HCT116 (cell line): ENCODE measurements around the gene URI1. TPM values are rescaled to one million over a fixed set of nuclear protein-coding genes. Genes with fewer than 3 reads are reported as not detected.

Experiments used
- ATAC-seq: fragments of 200-7000 bp; cut with Tn5 transposase; 2 replicates; pipeline ENCODE4 v1.9.1; 2020; ENCODE audit warnings: mild to moderate bottlenecking, moderate library complexity
- BruUV-seq: library from RNA; stranded (reverse); fragments of 400-500 nt; replicated peaks from 2 replicates; lab custom pipeline; 2021; lab: Mats Ljungman, UMichigan
- CTCF ChIA-PET: fragments of 300-600 bp; sonication (Branson Sonifier 250); formaldehyde crosslinking; loops from one replicate; lab custom pipeline; 2021; ENCODE audit warnings: antibody characterized with exemption; lab: Charles Lee
- POLR2A ChIA-PET: fragments of 300-600, 350-600 bp; sonication (Branson Sonifier 250); formaldehyde crosslinking; loops from one replicate; lab custom pipeline; 2021; ENCODE audit warnings: antibody characterized with exemption; lab: Charles Lee
- RAD21 ChIA-PET, 2 experiments: fragments of 300-600 bp; sonication (Branson Sonifier 250); formaldehyde crosslinking; loops; one replicate each; lab custom pipeline; 2023; ENCODE audit warnings: low total read pairs in 2 of 2; ENCODE audit not compliant: uncharacterized antibody in 2 of 2, unreplicated experiment in 2 of 2, low non-redundant PET in 1 of 2; lab: Charles Lee
- DNase-seq: peaks from one replicate; pipeline ENCODE4 v3.0.0-alpha.2; 2010; ENCODE audit warnings: low read depth, low spot score
- H2AFZ ChIP-seq: fragments of 200-600 bp; shearing (Covaris generic), sonication (generic); 2 replicates; pipeline ENCODE4 v1.6.1; 2017; ENCODE audit warnings: low read depth, mixed run types, mixed read lengths, antibody characterized with exemption, low read length; ENCODE audit not compliant: poor library complexity, severe bottlenecking
- H3K27ac ChIP-seq: 2 replicates; pipeline ENCODE4 v1.5.1; 2012; ENCODE audit warnings: low read depth, low read length
- H3K27me3 ChIP-seq: fragments of 200-600 bp; sonication (generic); 2 replicates; pipeline ENCODE4 v1.6.1; 2016; ENCODE audit warnings: mixed run types, low read length, mixed read lengths; ENCODE audit not compliant: insufficient read depth
- H3K36me3 ChIP-seq, 2 experiments: fragments of 200-500 bp in 1 of 2; fragments of 200-600 bp in 1 of 2; sonication (Bioruptor generic) in 1 of 2; sonication (generic) in 1 of 2; 2 replicates each; pipeline versions ENCODE4 v1.5.1 to v1.6.1; 2014 to 2016; ENCODE audit warnings: low read length in 2 of 2, inconsistent platforms in 1 of 2, mixed read lengths in 1 of 2, mixed run types in 1 of 2; ENCODE audit not compliant: insufficient read depth in 2 of 2, control insufficient read depth in 1 of 2
- H3K4me1 ChIP-seq, 2 experiments: fragments of 200-600 bp in 1 of 2; sonication (generic) in 1 of 2; 2 replicates each; pipeline versions ENCODE4 v1.5.1 to v1.6.1; 2012 to 2017; ENCODE audit warnings: low read length in 2 of 2, inconsistent platforms in 1 of 2, mild to moderate bottlenecking in 1 of 2, mixed read lengths in 1 of 2, mixed run types in 1 of 2, moderate library complexity in 1 of 2; ENCODE audit not compliant: insufficient read depth in 2 of 2, control insufficient read depth in 1 of 2
- H3K4me2 ChIP-seq: fragments of 200-600 bp; sonication (generic); 2 replicates; pipeline ENCODE4 v1.6.1; 2017; ENCODE audit warnings: mixed run types, low read length, mixed read lengths
- H3K4me3 ChIP-seq, 2 experiments: fragments of 200-600 bp in 1 of 2; sonication (generic) in 1 of 2; replicated peaks in 1 of 2; 2 replicates each; pipeline ENCODE4 v1.5.1; 2011 to 2016; ENCODE audit warnings: low read length in 2 of 2, control low read depth in 1 of 2, low read depth in 1 of 2, mild to moderate bottlenecking in 1 of 2, mixed read lengths in 1 of 2, mixed run types in 1 of 2
- H3K79me2 ChIP-seq: fragments of 200-600 bp; sonication (generic); 2 replicates; pipeline ENCODE4 v1.6.1; 2017; ENCODE audit warnings: mild to moderate bottlenecking, mixed run types, low read length, moderate library complexity, mixed read lengths; ENCODE audit not compliant: insufficient read depth
- H3K9ac ChIP-seq: fragments of 200-600 bp; sonication (generic); 2 replicates; pipeline ENCODE4 v1.6.1; 2016; ENCODE audit warnings: low read length, mixed read lengths
- H3K9me2 ChIP-seq: fragments of 200-600 bp; sonication (generic), shearing (Covaris generic); 2 replicates; pipeline ENCODE4 v1.6.1; 2017; ENCODE audit warnings: mixed run types, mild to moderate bottlenecking, moderate library complexity; ENCODE audit not compliant: insufficient read depth
- H3K9me3 ChIP-seq, 2 experiments: fragments of 200-500 bp in 1 of 2; fragments of 200-600 bp in 1 of 2; sonication (Bioruptor generic) in 1 of 2; sonication (generic) in 1 of 2; 2 replicates each; pipeline ENCODE4 v1.6.1; 2014 to 2017; ENCODE audit warnings: low read length in 2 of 2, mixed read lengths in 2 of 2, inconsistent platforms in 1 of 2, low read depth in 1 of 2, mild to moderate bottlenecking in 1 of 2, mixed run types in 1 of 2, moderate library complexity in 1 of 2; ENCODE audit not compliant: control insufficient read depth in 1 of 2, insufficient read depth in 1 of 2
- H4K20me1 ChIP-seq: fragments of 200-600 bp; sonication (generic), shearing (Covaris generic); 2 replicates; pipeline ENCODE4 v1.6.1; 2017; ENCODE audit warnings: mixed run types, mild to moderate bottlenecking, moderate library complexity; ENCODE audit not compliant: insufficient read depth
- ATF3 ChIP-seq: IDR thresholded peaks from 2 replicates; pipeline ENCODE4 v1.6.1; 2012
- CEBPB ChIP-seq: IDR thresholded peaks from 2 replicates; pipeline ENCODE4 v1.6.1; 2012; ENCODE audit warnings: low read depth
- EGR1 ChIP-seq: IDR thresholded peaks from 2 replicates; pipeline ENCODE4 v1.6.1; 2012; ENCODE audit warnings: low read depth
- FOSL1 ChIP-seq: IDR thresholded peaks from 2 replicates; pipeline ENCODE4 v1.6.1; 2012; ENCODE audit warnings: low read depth
- JUND ChIP-seq: IDR thresholded peaks from 2 replicates; pipeline ENCODE4 v1.6.1; 2012
- POLR2A ChIP-seq: IDR thresholded peaks from 2 replicates; pipeline ENCODE4 v1.7.0; 2011; ENCODE audit warnings: borderline replicate concordance; ENCODE audit not compliant: insufficient read depth, insufficient read length; ENCODE audit errors: extremely low read depth
- POLR2AphosphoS5 ChIP-seq: IDR thresholded peaks from 2 replicates; pipeline ENCODE4 v1.6.1; 2011; ENCODE audit warnings: mild to moderate bottlenecking, low read depth, low read length, moderate library complexity
- RAD21 ChIP-seq: IDR thresholded peaks from 2 replicates; pipeline ENCODE4 v1.6.1; 2012; ENCODE audit warnings: low read depth, mild to moderate bottlenecking
- REST ChIP-seq: IDR thresholded peaks from 2 replicates; pipeline ENCODE4 v1.6.1; 2012; ENCODE audit warnings: low read depth
- SIN3A ChIP-seq: IDR thresholded peaks from 2 replicates; pipeline ENCODE4 v1.6.1; 2012; ENCODE audit warnings: low read depth
- SP1 ChIP-seq: IDR thresholded peaks from 2 replicates; pipeline ENCODE4 v1.6.1; 2012; ENCODE audit warnings: low read depth
- TCF7L2 ChIP-seq: IDR thresholded peaks from 2 replicates; pipeline ENCODE4 v1.7.0; 2011; ENCODE audit warnings: borderline replicate concordance, inconsistent platforms; ENCODE audit not compliant: insufficient read depth, insufficient read length; ENCODE audit errors: extremely low read depth
- YY1 ChIP-seq: IDR thresholded peaks from 2 replicates; pipeline ENCODE4 v1.6.1; 2011; ENCODE audit warnings: low read length, low read depth, moderate library complexity, mild to moderate bottlenecking; ENCODE audit not compliant: insufficient replicate concordance; ENCODE audit errors: extremely low read depth
- ZNF274 ChIP-seq: fragments of 200-500 bp; sonication (Bioruptor generic); IDR thresholded peaks from 2 replicates; pipeline ENCODE4 v1.6.1; 2014; ENCODE audit warnings: mild to moderate bottlenecking, low read depth, low read length, inconsistent platforms
- intact Hi-C: fragments of 100-400 bp; cut with micrococcal nuclease; formaldehyde crosslinking; loops from 2 replicates; pipeline ENCODE4 v1.10.0; 2022
- total RNA-seq: library from RNA; stranded (reverse); gene quantifications from one replicate; pipeline ENCODE4 v1.2.1, GENCODE V29; 2021; ENCODE audit not compliant: unreplicated experiment

URI1 gene
- total RNA-seq, 1 experiment from 2014 or later: 51.4 TPM

DNA sequence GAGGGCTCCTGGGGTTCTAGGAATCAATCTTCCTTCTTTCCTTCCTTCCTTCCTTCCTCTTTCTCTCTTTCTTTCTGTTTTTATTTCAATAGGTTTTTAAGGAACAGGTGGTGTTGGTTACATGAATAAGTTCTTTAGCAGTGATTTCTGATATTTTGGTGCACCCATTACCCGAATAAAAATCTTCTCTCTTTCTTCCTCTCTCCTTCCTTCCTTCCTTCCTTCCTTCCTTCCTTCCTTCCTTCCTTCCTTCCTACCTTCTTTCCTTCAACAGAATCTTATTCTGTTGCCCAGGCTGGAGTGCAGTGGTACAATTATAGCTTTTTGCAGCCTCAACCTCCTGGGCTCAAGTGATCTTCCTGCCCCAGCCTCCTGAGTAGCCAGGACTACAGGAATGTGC lies 16.0 kb upstream of the URI1 start:
- ChIA-PET POLR2A (no interaction called here), RAD21 (no interaction called here), CTCF (no interaction called here)
- Histone ChIP-seq H2AFZ (no peak overlapping the region), H3K9ac (no peak overlapping the region), H3K9me3 (no peaks in the 10 kb centered on the region), H3K27ac (no peak overlapping the region), H3K4me2 (no peak overlapping the region), H3K4me3 (no peak overlapping the region), H3K9me2 (no peaks in the 10 kb centered on the region), H4K20me1 (no peaks in the 10 kb centered on the region), H3K79me2 (no peaks in the 10 kb centered on the region), H3K27me3 (no peaks in the 10 kb centered on the region), H3K36me3 (no peaks in the 10 kb centered on the region), H3K4me1 (no peaks in the 10 kb centered on the region)
- intact Hi-C loops: no loop called here
- TF ChIP-seq RAD21: no peak
- TF ChIP-seq JUND: no peak
- no peak for TF ChIP-seq SP1
- no peak for TF ChIP-seq ZNF274
- TF ChIP-seq FOSL1: no peak
- TF ChIP-seq POLR2A: no peak
- no peak for TF ChIP-seq SIN3A
- TF ChIP-seq TCF7L2: no peak
- no peak for TF ChIP-seq EGR1
- no peak for TF ChIP-seq POLR2AphosphoS5
- no peak for TF ChIP-seq YY1
- TF ChIP-seq REST: no peak
- no peak for TF ChIP-seq ATF3
- no peak for TF ChIP-seq CEBPB
- no peak for ATAC-seq
- no TSS peak for BruUV-seq
- DNase-seq: no peak
